Activated CD8-positive, alpha-beta memory T cell treated with anti-CD3 and anti-CD28 coated beads, Interleukin-2, amount 10 ng/mL, durations not matched to agents 7 days and 5 days (primary cell): Measurements from ENCODE around the gene NACC2. TPM values are rescaled to one million over a fixed set of nuclear protein-coding genes. Genes with fewer than 3 reads are reported as not detected.

ENCODE experiments used
- ATAC-seq: fragments of 150-1000 bp; cut with Tn5 transposase; one replicate; pipeline ENCODE4 v1.10.0; 2021; ENCODE audit warnings: moderate library complexity
- CTCF ChIA-PET: fragments of 350-600 bp; sonication (Branson Sonifier 250); formaldehyde crosslinking; loops from one replicate; lab custom pipeline; 2021; ENCODE audit warnings: antibody characterized with exemption; lab: Charles Lee
- DNase-seq: peaks from one replicate; pipeline ENCODE4 v3.0.0-alpha.2; 2020
- H3K27ac Mint-ChIP-seq: one replicate; pipeline ENCODE4 v1.8.0; 2021; ENCODE audit warnings: mild to moderate bottlenecking, mixed read lengths
- H3K27me3 Mint-ChIP-seq: one replicate; pipeline ENCODE4 v1.8.0; 2021; ENCODE audit warnings: mixed read lengths
- H3K36me3 Mint-ChIP-seq: one replicate; pipeline ENCODE4 v1.8.0; 2021; ENCODE audit warnings: mild to moderate bottlenecking, mixed read lengths
- H3K4me1 Mint-ChIP-seq: one replicate; pipeline ENCODE4 v1.8.0; 2021; ENCODE audit warnings: mixed read lengths
- H3K4me3 Mint-ChIP-seq: one replicate; pipeline ENCODE4 v1.8.0; 2021; ENCODE audit warnings: mild to moderate bottlenecking, moderate library complexity, mixed read lengths
- H3K9me3 Mint-ChIP-seq: one replicate; pipeline ENCODE4 v1.8.0; 2022; ENCODE audit warnings: low read depth, mixed read lengths
- total RNA-seq, 2 experiments: library from RNA; stranded (reverse); gene quantifications; one replicate each; pipeline ENCODE4 v1.2.3, GENCODE V29; 2021

NACC2 gene
- total RNA-seq, 2 experiments from 2014 or later: 6.3 to 9.7 TPM

DNA sequence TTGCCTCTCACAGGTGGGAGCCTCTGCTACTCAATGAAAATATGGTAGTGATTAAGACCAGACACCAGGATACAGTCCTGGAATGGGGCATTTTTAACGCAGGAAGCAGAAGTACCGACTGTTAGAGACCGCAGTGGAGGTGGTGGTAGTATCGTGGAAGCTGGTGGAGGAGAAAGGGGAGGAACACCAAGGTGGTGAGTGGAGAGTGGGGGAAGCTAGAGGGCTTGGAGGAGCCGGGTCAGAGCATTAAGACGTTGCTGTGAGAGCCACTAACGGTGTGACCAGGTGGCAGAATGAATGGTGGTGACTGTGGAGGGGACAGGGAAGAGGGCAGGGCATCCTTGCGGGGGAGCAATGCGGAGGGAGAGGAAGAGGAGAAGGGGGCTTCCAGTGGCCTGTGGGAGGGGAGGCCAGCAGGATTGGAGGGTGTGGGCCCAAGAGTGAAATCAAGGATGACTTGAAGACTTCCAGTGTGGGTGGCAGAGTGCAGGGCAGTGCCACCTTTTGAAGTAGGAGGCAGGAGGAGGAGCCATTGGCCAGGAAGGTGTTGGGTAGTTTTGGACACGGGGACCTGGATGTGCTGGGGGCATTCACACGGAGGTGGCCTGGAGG lies 132.3 kb downstream of the NACC2 start:
- no peaks in the 10 kb centered on the region for H3K27me3 Mint-ChIP-seq
- DNase-seq (no peak), ATAC-seq (no peak)
- no peaks in the 10 kb centered on the region for H3K36me3 Mint-ChIP-seq
- peak overlapping the region; percentile 1 for H3K4me3 Mint-ChIP-seq
- peaks cover 26% of the 10 kb centered on the region for H3K4me1 Mint-ChIP-seq
- no peaks in the 10 kb centered on the region for H3K9me3 Mint-ChIP-seq
- CTCF ChIA-PET: interaction anchor here (1.1 kb wide), 1 partner anchor 160 kb away, joined by 5 read pairs; no protein-coding TSS in a partner anchor
- no peak overlapping the region for H3K27ac Mint-ChIP-seq

DNA sequence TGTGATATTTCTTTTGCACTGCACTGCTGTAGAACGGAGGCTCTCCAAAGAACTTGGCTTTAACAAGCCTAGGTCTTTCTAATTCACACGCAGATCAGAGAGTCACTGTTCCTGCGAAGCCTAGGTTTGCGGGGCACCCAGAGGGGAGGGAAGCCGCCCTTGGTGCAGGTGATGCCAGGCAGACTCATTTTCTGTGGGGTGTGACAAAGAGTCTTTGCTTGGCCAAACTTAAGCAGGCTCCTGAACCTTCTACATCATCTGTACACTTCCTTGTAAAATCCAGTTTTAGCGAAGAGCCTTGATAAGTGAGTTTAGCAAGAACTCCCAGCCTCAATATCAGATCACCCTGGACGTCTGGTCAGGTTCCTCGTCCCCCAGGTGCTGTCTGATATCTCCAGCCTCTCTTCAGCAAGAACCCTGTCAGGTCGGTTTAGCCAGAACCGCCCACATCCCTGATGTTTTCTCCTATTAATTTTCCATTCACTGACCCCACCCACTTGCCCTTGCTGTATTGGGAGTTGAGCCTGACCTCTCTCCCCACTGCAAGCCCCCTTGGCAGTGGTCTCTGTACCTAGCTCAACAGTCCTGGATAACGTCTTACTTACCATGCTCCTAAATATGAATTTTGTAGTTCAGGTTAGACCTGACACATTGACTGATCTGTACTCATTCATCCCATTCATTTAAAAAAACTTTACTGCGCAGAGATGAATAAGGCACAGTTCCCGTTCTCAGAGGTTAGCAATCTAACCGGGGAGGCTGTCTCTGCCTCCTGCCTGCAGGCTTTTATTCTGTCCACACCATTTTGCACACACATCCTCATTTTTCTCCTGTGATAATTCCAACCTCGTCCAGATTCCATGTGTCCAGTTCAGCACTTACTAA lies 133.0 kb downstream of the NACC2 start:
- no peak for ATAC-seq
- CTCF ChIA-PET: interaction anchor here (0.9 to 1.5 kb wide), 5 partner anchors 21 to 156 kb away, joined by 3 to 5 read pairs (median 4); no protein-coding TSS in a partner anchor
- no peak overlapping the region for H3K27ac Mint-ChIP-seq

DNA sequence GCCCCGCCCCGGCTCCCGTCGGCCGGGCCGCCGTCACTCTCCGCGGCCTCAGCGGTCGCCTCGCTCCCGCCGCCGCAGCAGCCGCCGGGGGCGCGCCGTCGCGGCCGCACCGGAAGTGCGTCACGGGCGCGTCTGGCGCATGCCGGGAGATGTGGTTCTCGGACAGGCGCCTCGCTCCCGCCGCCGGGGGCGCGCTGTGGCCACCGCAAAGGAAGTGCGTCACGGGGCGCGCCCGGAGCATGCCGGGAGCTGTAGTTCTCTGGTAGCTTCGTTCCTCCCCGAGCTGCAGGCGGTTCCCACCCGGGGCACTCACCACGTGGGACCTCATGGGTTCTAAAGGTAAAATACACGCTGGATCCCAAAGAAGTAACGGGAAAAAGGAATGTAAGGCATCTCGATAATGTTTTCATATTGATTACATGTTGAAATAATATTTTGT lies 133.8 kb downstream of the NACC2 start, which contains the start of gene UBAC1:
TSS of gene UBAC1 (minus strand) at position 97 of the 439 bp plus-strand sequence. CDS start 211 bp downstream, outside the sequence.
- H3K4me3 Mint-ChIP-seq: peak within 1 kb of the TSS; percentile 81
- CTCF ChIA-PET: interaction anchor here (0.9 to 1.5 kb wide), 6 partner anchors 22 to 161 kb away, joined by 3 to 5 read pairs (median 4); no protein-coding TSS in a partner anchor
- DNase-seq (peak; percentile 95), ATAC-seq (peak; percentile 92)
- H3K36me3 Mint-ChIP-seq: peaks cover 2% of the 10 kb centered on the region
- H3K27me3 Mint-ChIP-seq: no peaks in the 10 kb centered on the region
- no peaks in the 10 kb centered on the region for H3K9me3 Mint-ChIP-seq
- H3K4me1 Mint-ChIP-seq: peaks cover 22% of the 10 kb centered on the region
- peak within 1 kb of the TSS; percentile 75 for H3K27ac Mint-ChIP-seq

More for the DNA sequence above, 133.0 kb downstream of the NACC2 start:
- peaks cover 22% of the 10 kb centered on the region for H3K4me1 Mint-ChIP-seq
- H3K36me3 Mint-ChIP-seq: no peaks in the 10 kb centered on the region
- H3K4me3 Mint-ChIP-seq: peak overlapping the region; percentile 23
- H3K27me3 Mint-ChIP-seq: no peaks in the 10 kb centered on the region
- DNase-seq: no peak
- no peaks in the 10 kb centered on the region for H3K9me3 Mint-ChIP-seq

- DNase-seq (no peak), ATAC-seq (no peak)
Observed at GRCh38 chr9:135960411-135961276, 134.4 kb downstream of the NACC2 start.

DNA sequence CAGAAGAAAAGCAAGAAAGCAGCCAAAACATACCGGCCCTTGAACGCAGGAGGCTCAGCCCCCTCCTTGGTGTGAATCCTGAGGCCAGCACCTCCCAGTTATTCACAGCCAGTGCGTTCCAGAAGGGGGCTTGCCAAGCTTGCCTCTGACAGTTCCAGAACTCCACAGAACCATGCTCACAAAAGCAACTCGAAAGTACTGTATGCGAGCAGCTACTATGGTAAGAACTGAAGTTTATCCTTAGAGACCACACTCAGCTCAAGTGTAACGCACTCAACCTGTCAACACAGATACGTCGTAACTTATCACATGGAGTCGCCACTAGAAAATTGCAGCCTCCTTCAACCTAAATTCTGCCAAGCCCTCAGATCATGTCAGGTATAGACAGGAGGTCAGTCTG lies 135.3 kb downstream of the NACC2 start:
- ATAC-seq (no peak), DNase-seq (no peak)
- Mint-ChIP-seq H3K27me3 (no peaks in the 10 kb centered on the region), H3K9me3 (no peaks in the 10 kb centered on the region), H3K4me3 (peak overlapping the region; percentile 81), H3K4me1 (peaks cover 22% of the 10 kb centered on the region), H3K27ac (peak overlapping the region; percentile 75), H3K36me3 (peaks cover 2% of the 10 kb centered on the region)
- CTCF ChIA-PET: interaction anchor here (0.6 to 1.6 kb wide), 4 partner anchors 9 to 158 kb away, joined by 3 to 5 read pairs (median 4); no protein-coding TSS in a partner anchor

More at GRCh38 chr9:135960411-135961276, 134.4 kb downstream of the NACC2 start:
- no peaks in the 10 kb centered on the region for H3K27me3 Mint-ChIP-seq
- H3K27ac Mint-ChIP-seq: peak overlapping the region; percentile 75
- CTCF ChIA-PET: interaction anchor here (0.6 to 1.5 kb wide), 10 partner anchors 10 to 161 kb away, joined by 3 to 5 read pairs (median 4); no protein-coding TSS in a partner anchor
- H3K36me3 Mint-ChIP-seq: peaks cover 2% of the 10 kb centered on the region
- no peaks in the 10 kb centered on the region for H3K9me3 Mint-ChIP-seq
- H3K4me1 Mint-ChIP-seq: peaks cover 22% of the 10 kb centered on the region
- H3K4me3 Mint-ChIP-seq: peak overlapping the region; percentile 81

- Mint-ChIP-seq H3K4me3 (no peak overlapping the region), H3K36me3 (peaks cover 4% of the 10 kb centered on the region), H3K9me3 (no peaks in the 10 kb centered on the region), H3K27ac (no peak overlapping the region), H3K27me3 (no peaks in the 10 kb centered on the region), H3K4me1 (peaks cover 22% of the 10 kb centered on the region)
- no peak for DNase-seq
- CTCF ChIA-PET: interaction anchor here (0.6 to 1.6 kb wide), 5 partner anchors 9 to 164 kb away, joined by 3 to 5 read pairs (median 3); no protein-coding TSS in a partner anchor
- no peak for ATAC-seq
Observed at GRCh38 chr9:135958485-135958884, 136.6 kb downstream of the NACC2 start.

DNA sequence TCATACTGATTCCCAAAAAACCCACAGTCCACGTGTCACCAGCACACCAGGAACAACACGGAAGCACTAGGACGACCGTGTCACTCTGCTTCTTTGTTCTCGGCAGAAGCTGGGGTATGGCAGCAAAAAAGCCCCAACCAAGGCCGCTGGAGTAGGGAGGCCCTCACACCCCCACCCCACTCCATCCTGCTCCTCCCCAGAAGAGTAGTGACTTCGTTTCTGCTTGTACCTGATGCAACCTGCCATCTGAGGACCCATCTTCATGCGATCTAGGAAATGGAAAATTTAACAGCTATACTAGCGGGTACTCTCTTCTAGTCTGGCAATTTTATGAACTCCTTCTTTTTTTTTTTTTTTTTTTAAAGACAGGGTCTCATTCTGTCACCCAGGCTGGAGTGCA lies 137.7 kb downstream of the NACC2 start:
- H3K4me3 Mint-ChIP-seq: no peak overlapping the region
- CTCF ChIA-PET: no interaction called here
- peaks cover 7% of the 10 kb centered on the region for H3K36me3 Mint-ChIP-seq
- no peak overlapping the region for H3K27ac Mint-ChIP-seq
- no peaks in the 10 kb centered on the region for H3K27me3 Mint-ChIP-seq
- DNase-seq: no peak
- ATAC-seq: no peak
- H3K4me1 Mint-ChIP-seq: peaks cover 18% of the 10 kb centered on the region
- no peaks in the 10 kb centered on the region for H3K9me3 Mint-ChIP-seq

DNA sequence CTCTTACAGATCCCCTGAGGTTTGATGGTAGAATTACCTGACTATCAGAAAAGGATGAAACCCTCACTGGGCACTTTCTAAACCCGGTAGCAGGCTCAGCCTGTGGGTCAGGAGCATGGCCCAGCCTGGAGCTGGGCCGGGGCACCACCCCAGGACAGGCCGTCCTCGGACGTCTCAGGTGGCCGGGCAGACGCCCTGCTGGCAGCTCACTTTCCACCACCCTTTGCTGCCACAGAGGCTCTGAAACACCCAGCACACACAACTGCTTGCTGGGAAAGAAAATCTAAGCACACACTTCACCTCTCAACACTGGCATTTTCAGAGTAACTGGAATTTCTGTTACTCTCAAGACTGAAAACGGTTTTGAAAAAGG lies 138.3 kb downstream of the NACC2 start:
- CTCF ChIA-PET: no interaction called here
- DNase-seq (no peak), ATAC-seq (no peak)
- H3K4me3 Mint-ChIP-seq: no peak overlapping the region
- no peak overlapping the region for H3K27ac Mint-ChIP-seq
- H3K27me3 Mint-ChIP-seq: no peaks in the 10 kb centered on the region
- H3K4me1 Mint-ChIP-seq: peaks cover 13% of the 10 kb centered on the region
- H3K9me3 Mint-ChIP-seq: no peaks in the 10 kb centered on the region
- H3K36me3 Mint-ChIP-seq: peaks cover 10% of the 10 kb centered on the region

Other genes starting within 250 kb of the NACC2 start
- gene CAMSAP1, start 187.7 kb downstream of the NACC2 start, total RNA-seq: 10 to 100 TPM; 20.3 to 22.7 TPM
- 10 to 100 TPM; 32.6 to 36.5 TPM for gene UBAC1, start 133.9 kb downstream of the NACC2 start, total RNA-seq
- gene TMEM250, start 23.6 kb upstream of the NACC2 start, total RNA-seq: 10 to 100 TPM; 42.5 to 44.5 TPM
- gene LHX3, start 109.8 kb upstream of the NACC2 start, total RNA-seq: not detected
- gene QSOX2, start 150.5 kb upstream of the NACC2 start, total RNA-seq: 10 to 100 TPM; 11.2 to 13.6 TPM
- not detected for gene CCDC187, start 208.8 kb upstream of the NACC2 start, total RNA-seq
- 1 to 10 TPM; 4.5 to 6.7 TPM for gene GPSM1, start 232.2 kb upstream of the NACC2 start, total RNA-seq